G401.6 (cell line): ENCODE measurements around the gene JUND.
A peak's percentile ranks its signal among the peaks of the same experiment; 100 is the strongest.

ENCODE experiments used
- FAIRE-seq: peaks from 2 replicates; lab custom pipeline; 2012; peaks lifted over from hg19 to GRCh38; lab: Jason Lieb, UNC

The JUND gene

GRCh38 chr19:18308051-18308947 is 26.9 kb upstream of the JUND start:
- no peak for FAIRE-seq

GRCh38 chr19:18307271-18307681 is 25.9 kb upstream of the JUND start:
- FAIRE-seq, result no peak

GRCh38 chr19:18306888-18307260 is 25.5 kb upstream of the JUND start:
- FAIRE-seq, result peak; percentile 30

DNA sequence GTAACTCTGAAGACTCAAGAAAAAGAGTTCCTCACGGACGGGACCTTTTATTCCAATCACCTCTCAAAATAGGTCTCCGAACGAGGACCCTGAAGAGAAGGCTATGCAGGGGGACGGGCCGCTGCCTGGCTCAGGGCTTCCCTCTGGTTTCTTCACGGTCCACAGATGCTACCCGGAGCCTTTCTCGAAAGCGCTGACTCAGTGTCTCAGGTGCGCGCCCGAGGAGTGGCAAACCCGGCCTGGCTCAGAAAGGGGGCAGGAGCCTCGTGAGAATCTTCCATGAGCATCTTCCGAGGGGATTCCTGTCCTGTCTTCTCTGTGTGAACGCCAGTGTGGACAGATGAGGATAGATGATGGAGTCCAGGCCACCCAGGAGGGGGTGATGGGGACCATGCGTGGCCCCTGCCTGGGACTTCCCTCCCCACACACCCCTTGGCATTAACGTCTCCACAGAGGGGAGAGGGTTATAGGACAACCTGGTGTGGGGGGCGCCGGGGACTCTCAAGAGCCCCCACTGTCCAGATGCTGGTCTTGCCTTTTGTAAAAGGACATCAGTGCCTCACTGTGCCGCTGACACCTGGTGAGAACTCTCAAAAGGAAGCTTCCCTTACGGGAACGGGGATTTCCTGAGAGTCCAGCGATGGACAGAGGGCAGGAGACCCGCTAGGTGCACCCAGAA is 24.9 kb upstream of the JUND start:
- no peak for FAIRE-seq

DNA sequence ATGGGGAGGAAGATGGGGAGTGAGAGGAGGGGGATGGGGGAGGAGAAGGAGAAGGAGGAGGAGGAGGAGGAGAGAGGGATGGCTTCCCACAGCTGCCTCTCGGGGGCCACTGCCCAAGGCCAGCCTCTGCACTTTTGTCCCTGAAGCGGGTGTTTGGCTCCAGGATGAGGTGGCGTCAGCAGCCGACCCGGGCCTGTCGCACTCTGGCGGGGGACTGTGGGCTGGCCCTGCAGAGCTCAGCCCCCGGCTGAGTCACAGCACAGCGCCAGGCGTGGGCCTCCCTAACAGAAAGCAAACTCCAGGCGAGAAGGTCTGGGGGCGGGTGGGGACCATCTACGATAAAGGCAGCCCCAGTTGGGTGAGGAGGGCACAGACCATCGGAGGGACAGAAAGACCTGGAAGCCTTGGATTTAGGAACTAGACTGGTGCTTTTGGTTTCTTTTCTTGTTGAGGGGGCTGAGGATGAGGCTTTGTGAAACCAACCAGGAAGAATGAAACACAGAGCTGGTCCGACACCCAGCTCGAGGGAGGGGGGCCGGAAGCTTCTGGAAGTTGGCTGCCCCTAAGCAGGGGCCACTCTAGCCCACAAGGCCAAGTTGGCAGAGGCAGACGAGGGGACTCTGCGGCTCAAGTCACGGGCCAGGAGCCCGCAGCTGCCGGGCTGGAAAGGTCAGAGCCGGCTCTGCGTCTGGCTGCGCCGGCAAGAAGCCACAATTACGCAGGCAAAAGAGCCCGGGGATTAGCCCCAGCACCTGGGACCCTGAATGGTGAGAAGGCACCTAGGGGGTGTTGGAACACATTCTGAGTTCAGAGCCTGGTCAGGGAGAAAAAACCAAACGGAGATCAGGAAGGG is 23.3 kb upstream of the JUND start:
- FAIRE-seq, result no peak

- no peak for FAIRE-seq
Observed at GRCh38 chr19:18304208-18304457, 22.7 kb upstream of the JUND start.

DNA sequence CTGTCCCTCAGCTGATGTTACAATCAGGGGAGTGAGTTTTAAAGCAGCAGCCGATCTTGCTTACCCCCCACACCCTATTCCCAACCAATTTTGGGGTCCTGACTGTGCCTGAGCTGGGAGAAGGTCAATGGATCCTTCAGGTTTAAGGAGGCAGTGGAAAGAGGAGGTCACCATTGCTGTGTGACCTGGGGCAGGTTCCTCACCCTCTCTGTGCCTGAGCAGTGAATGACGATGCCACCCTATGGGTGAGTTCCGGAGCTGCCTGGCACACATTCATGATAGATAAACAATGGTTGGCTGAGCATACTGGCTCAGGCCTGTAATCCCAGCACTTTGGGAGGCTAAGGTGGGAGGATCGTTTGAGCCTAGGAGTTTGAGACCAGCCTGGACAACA is 20.3 kb upstream of the JUND start:
- no peak for FAIRE-seq

- no peak for FAIRE-seq
Observed at GRCh38 chr19:18300930-18301717, 19.7 kb upstream of the JUND start.

GRCh38 chr19:18299654-18300053 is 18.2 kb upstream of the JUND start:
- FAIRE-seq, result no peak

DNA sequence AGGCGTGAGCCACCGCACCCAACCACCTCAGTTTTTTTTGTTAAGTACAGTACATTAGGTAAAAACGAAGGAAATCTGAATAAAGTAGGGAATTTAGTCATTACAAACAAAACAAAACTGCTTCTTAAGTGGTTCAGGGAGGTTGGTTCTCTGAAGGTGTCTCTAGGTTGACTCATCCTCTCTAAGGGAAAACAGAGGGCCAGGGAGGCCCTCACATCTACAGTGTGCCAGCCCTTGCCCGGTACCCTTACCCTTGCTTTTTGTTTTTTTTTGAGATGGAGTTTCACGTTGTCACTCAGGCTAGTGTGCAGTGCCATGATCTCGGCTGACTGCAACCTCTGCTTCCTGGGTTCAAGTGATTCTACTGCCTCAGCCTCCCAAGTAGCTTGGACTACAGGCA is 17.2 kb upstream of the JUND start:
- no peak for FAIRE-seq

DNA sequence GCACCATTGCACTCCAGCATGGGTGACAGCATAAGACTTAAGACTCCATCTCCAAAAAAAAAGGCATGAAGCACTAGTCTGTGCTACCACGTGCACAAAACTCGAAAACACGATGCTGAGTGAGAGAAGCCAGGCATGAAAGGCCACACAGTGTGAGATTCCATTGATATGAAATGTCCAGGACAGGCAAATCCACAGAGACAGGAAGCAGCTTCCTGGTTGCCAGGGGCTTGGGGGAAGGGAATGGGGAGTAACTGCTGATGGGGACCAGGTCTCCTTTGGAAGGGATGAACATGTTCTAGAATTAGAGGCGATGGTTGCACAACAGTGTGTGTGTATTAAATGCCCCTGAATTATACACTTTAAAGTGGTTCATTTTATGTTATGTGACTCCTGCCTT is 15.9 kb upstream of the JUND start:
- no peak for FAIRE-seq

- no peak for FAIRE-seq
Observed at GRCh38 chr19:18295034-18295451, 13.6 kb upstream of the JUND start.

GRCh38 chr19:18294467-18294864 is 13.0 kb upstream of the JUND start:
- no peak for FAIRE-seq

DNA sequence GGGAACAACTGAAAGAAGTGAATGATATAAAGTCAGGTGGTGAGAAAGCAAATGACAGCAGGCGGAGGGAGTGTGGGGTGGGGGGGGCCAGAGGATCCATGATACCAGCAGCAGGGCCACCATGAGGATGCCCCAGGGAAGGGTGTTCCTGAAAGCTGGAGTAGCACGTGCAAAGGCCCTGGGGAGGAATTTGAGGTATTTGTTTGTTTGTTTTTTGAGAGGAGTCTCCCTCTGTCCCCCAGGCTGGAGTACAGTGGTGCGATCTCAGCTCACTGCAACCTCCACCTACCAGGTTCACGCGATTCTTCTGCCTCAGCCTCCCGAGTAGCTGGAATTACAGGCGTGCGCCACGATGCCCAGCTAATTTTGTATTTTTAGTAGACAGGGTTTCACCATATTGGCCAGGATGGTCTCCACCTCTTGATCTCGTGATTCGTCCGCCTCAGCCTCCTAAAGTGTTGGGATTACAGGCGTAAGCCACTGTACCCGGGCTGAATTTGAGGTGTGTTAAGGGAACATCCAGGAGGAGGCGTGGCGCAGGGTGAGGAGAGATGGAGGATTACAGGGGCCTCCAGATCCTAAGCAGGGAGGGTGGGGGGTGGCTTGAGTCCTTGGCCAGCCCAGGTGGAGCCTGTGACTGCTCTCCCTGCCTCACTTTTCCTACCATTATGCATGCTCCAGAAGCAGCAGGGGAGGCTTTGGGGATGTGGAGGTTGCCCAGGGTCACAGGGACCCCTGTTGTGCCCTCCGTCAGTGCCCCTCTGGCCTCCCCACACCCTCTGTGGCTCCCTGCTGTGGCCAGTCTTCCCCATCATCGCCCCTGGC is 12.4 kb upstream of the JUND start:
- no peak for FAIRE-seq

DNA sequence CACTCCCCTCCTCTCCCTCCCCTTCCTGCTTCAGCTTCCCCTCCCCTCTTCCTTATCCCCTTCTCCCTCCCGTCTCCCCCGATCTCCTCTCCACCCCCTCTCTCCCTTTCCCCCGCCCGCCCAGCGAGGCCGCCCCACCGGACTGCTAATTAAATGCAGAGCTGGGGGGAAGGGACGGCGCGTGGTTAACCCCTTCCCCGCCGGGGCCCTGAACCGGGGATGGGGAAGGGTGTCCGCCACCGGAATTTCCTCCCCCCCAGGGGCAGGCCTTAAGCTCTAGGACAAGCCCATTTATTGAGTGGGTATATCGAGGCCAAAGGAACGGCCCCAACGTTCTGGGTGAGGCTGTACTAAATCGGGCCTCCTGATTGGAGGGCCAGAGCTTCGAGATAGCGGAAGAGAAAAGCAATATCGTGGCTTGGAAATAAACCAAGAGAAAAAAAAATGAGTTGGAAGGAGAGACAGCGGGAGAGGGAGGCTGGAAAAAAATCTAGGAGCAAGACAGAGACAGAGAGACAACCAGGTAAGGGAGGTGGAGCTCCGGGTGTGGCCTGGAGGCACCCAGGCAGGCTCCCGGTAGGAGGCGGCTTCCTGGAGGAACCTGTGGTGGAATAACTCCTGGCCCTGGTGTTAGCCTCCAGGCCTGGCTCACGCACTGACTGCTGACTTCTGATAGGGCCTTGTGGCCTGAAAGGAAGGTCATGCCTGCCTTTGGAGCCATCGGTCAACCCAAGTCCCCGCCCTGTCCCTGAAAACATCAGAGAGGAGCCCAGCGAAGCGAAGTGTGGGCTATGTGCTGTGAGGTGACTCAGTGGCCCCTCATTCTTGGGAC is 11.6 kb upstream of the JUND start:
- FAIRE-seq, result no peak

GRCh38 chr19:18292462-18292809 is 11.0 kb upstream of the JUND start:
- no peak for FAIRE-seq

DNA sequence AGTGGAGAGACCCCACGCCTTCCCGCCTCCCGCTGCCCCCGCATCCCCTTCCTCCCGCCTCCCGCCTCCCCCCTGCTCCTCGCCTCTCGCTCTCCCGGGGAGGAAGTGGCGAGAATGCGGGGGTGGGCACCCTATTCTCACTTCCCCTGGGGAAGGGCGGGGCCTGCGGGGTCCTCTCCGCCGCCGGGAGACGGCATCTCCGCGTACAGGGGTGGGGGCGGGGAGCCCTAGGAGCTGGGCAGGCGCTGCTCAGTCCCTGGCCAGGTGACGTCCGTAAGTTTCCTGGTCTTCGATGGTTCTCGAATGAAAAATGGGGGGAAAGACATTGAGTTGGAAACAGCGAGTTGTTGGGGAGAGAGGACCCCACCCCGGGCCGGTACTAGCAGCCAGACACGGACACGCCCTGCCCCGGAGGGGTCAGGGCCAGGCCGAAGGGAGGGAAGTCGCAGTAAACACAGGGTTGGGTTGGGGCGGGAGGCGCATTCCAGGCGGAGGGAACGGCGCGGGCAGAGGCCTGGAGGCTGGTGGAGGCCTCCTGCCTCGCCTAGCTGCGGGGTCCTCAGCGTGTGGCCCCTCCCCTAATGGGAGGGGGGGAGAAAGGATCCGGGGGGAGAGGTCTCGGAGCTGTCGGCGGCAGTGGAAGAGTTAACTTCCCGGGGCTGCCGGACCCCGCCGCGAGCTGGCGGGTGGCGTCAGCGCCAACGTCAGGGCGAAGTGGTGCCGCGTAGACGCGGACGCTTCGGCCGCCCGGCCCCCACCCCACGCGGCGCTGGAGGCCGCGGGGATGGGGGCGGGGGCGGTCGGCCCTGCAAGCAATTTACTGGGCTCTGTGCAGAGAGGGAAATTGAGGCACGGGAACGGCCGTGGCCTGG is 10.4 kb upstream of the JUND start:
- peak; percentile 44 for FAIRE-seq

- no peak for FAIRE-seq
Observed at GRCh38 chr19:18291019-18291524, 9.7 kb upstream of the JUND start.

- no peak for FAIRE-seq
Observed at GRCh38 chr19:18290302-18291018, 9.0 kb upstream of the JUND start.
